NCI-H1436 (cell line): Measurements from ENCODE around the gene MAP3K10.

Experiments used
- DNase-seq: peaks from one replicate; lab custom pipeline; 2025; lab: John Stamatoyannopoulos, UW

The MAP3K10 gene

GRCh38 chr19:40249781-40250180 is 58.6 kb downstream of the MAP3K10 start:
- no peak for DNase-seq

- DNase-seq, result no peak
Measured at GRCh38 chr19:40251244-40251643, 60.0 kb downstream of the MAP3K10 start.

DNA sequence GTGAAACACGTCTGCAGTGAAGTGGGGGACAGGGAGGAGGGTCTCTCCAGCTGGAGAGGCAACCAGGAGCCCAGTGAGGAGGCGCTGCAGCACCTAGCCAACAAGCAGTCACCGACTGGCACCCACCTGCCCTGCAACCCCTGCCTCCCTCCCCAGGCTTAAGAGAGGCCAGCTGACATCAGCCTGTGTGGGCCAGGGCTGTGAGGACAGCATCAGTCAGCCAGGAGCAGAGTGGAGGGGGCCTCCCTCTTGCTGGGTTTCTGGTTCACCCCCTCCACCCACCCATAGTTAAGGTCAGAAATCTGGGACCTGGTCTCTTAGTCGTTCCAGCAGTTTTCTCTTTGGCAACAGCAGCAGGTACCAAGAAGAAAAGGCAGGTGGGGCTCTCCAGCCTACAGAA is 60.8 kb downstream of the MAP3K10 start:
- DNase-seq, result no peak

DNA sequence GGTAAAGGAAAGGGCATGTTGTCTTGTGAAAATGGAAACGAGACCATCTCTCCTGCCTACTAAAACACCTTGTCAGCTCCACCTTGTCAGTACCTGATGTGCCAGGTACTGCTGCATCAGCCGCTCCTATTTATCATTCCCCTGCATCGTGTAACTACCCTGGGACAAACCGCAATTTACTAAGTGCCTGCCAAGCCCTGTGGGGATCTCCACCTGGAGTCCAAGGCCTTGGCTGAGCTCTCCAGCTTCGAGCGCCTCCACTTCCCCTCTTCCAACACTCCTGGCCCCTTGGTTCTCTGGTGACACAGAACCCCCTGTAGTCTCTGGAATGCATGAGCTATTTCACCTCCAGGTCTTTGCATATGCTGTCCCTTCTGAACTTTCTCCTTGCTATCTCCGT is 61.2 kb downstream of the MAP3K10 start:
- DNase-seq, result no peak

DNA sequence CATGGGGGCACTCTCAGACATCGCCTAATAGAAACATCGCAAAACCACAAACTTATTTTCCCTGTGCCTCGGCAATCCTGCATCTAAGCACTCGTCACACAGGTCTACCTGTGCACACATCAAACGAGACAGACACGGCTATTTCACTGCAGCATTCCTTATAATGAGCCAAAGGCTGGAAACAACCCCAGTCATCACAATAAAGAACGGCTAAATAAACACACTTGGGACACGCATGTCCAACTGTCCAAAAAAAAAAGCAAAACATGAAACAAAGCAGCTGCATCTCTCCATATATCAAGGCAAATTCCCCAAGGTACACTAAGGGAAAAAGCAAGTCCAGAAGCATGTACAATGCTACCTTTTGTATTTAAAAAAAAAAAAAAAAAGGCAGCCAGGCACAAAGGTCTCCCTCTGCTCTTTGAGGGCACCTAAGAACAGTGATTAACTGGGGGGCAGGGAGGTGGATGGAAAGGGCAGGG is 62.4 kb downstream of the MAP3K10 start:
- no peak for DNase-seq

GRCh38 chr19:40254714-40255418 is 63.6 kb downstream of the MAP3K10 start:
- no peak for DNase-seq

DNA sequence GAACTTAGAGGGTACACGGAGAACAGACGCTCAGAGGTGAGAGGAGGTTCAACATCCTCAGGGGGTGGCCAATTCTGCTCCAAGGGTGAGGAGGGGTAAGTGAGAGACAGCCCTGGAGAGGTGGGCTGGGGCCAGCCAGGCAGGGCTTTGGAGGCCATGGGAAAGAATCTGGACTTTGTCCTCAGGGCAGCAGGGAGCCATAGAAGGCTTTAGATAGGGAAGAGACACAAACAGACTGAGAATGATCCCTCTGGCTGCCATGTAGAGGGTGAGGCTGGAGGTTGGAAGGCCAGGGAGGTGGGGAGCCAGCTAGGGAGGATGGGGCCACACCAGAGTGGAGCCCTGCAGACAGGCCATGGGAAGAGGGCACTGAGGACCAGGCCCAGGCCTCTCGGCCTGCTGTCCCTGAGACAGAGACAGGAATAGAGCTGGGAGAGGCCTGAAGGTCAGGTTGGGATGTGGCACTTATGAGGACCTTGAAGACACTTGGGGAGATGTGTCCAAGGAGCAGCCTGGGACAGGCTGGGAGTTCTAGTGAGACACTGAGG is 64.5 kb downstream of the MAP3K10 start:
- DNase-seq, result no peak

GRCh38 chr19:40256512-40256911 is 65.3 kb downstream of the MAP3K10 start:
- DNase-seq, result no peak

- no peak for DNase-seq
Measured at GRCh38 chr19:40257096-40257517, 65.9 kb downstream of the MAP3K10 start.

GRCh38 chr19:40261631-40262030 is 70.4 kb downstream of the MAP3K10 start:
- no peak for DNase-seq

GRCh38 chr19:40262422-40262821 is 71.2 kb downstream of the MAP3K10 start:
- no peak for DNase-seq

DNA sequence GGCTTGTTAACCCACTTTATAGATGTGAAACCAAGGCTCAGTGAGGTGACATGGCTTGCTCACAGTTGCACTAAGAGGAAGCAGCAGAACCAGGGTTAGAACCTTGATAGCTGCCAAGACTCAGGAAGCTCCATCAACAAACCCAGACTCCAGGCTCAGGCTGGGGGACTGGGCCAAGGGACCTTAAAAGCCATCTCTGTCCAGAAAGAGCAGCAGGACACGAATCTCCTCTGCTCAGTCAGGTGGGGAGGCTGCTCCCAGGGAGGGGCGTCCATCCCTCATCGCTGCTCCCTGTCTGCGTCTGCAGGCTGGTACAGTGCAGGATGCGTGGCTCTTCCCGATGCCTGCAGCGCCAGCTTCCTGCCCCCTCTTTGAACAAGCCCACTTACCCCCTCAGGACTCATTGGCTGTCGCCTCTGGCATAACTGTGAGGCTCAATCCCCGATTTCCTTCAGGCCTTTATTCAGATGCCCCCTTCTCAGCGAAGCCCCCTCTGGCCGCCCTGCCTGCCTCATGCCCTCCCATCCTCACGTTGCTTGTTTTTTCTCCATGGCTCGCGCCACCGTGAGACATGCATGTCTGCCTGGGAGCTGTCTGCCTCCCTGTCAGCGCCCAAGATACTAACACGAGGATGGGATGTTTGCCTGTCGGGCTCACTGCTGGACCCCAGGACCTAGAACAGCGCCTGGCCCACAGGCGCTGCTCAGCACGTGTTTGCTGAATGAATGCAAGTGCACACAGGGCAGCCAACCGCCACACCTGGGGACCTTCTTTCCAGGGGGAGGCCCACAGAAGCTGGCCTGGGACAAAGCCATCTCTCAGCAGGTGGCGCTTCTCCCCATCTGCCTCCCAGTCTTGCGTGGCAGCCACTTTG is 72.5 kb downstream of the MAP3K10 start:
- no peak for DNase-seq

GRCh38 chr19:40264314-40265054 is 73.3 kb downstream of the MAP3K10 start:
- DNase-seq, result no peak
